Measurements from ENCODE around the gene ZNF543.

ZNF543 gene

DNA sequence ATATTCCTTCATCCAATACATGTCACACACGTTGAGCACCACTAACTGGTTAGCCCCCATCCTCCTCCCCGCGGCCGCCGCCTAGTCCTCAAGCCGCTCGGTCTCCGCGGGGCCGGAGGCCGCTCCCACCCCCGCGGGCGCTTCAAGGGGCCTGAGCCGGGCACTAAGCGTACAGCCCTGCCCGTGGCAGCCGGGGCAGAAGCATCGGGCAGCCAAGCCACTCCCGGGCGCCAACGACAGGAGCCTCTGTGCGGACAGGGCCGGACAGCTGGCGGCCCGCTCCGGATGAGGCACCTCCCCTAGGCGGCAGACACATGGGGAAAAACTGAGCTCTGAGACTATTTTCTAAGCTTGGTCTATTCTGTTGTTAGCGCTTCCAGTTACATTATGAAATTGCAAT lies 2.8 kb upstream of the ZNF543 start:
- TF ChIP-seq POLR2AphosphoS5 (IDR thresholded peaks at IDR 0.05; ENCODE audit: low read depth, low read length) = no peak
- TF ChIP-seq, protein P1, sequence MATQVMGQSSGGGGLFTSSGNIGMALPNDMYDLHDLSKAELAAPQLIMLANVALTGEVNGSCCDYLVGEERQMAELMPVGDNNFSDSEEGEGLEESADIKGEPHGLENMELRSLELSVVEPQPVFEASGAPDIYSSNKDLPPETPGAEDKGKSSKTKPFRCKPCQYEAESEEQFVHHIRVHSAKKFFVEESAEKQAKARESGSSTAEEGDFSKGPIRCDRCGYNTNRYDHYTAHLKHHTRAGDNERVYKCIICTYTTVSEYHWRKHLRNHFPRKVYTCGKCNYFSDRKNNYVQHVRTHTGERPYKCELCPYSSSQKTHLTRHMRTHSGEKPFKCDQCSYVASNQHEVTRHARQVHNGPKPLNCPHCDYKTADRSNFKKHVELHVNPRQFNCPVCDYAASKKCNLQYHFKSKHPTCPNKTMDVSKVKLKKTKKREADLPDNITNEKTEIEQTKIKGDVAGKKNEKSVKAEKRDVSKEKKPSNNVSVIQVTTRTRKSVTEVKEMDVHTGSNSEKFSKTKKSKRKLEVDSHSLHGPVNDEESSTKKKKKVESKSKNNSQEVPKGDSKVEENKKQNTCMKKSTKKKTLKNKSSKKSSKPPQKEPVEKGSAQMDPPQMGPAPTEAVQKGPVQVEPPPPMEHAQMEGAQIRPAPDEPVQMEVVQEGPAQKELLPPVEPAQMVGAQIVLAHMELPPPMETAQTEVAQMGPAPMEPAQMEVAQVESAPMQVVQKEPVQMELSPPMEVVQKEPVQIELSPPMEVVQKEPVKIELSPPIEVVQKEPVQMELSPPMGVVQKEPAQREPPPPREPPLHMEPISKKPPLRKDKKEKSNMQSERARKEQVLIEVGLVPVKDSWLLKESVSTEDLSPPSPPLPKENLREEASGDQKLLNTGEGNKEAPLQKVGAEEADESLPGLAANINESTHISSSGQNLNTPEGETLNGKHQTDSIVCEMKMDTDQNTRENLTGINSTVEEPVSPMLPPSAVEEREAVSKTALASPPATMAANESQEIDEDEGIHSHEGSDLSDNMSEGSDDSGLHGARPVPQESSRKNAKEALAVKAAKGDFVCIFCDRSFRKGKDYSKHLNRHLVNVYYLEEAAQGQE (IDR thresholded peaks at IDR 0.05; ENCODE audit: insufficient read depth in 1 of 2, low read depth in 2 of 2, low read length in 2 of 2) = no peak
- no peak for TF ChIP-seq TAF1 (IDR thresholded peaks at IDR 0.05; ENCODE audit: borderline replicate concordance, insufficient read depth, low read length)
- TF ChIP-seq SIN3A (IDR thresholded peaks at IDR 0.05; ENCODE audit: borderline replicate concordance, insufficient read depth, low read length) = no peak
- no peak for TF ChIP-seq FOXP2 (optimal IDR thresholded peaks at IDR 0.05; ENCODE audit: borderline replicate concordance, extremely low read depth, extremely low read length, insufficient read depth)

DNA sequence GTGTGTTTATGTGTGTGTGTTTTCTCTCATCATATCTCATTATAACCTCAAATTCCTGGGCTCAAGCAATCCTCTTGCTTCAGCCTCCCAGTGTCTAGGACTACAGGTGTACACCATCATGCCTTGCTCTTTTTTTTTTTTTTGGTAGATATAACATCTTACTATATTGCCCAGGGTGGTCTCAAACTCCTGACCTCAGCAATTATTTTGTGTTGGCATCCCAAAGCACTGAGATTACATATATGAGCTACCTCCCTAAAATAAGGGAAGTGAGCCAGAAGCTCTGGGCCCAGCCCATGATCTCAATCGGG lies 448 bp upstream of the ZNF543 start:
- TF ChIP-seq SIN3A (IDR thresholded peaks at IDR 0.05; ENCODE audit: borderline replicate concordance, insufficient read depth, low read length) (no peak), FOXP2 (optimal IDR thresholded peaks at IDR 0.05; ENCODE audit: borderline replicate concordance, extremely low read depth, extremely low read length, insufficient read depth) (no peak), TAF1 (IDR thresholded peaks at IDR 0.05; ENCODE audit: borderline replicate concordance, insufficient read depth, low read length) (no peak), POLR2AphosphoS5 (IDR thresholded peaks at IDR 0.05; ENCODE audit: low read depth, low read length) (no peak)
- TF ChIP-seq, protein P1 (IDR thresholded peaks at IDR 0.05; ENCODE audit: insufficient read depth in 1 of 2, low read depth in 2 of 2, low read length in 2 of 2) = no peak

DNA sequence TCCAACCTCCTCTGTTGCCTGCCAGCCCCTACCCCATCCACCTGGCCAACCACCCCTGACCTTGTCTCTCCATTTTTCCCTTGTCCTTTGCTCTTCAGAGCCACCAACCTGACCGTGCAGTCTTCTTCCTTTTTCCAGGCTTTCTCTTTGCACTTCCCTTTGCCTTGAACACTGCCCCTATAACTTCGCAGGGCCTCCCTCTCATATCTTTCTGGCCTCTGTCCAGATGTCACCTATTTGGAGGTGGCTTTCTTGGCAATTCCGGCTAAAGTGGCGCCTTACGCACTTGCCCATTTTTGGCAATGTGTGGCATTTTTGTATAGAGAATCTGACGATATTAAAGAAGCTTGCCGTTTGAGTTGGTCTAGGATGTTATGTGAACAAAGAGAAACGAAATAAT lies 844 bp downstream of the ZNF543 start:
- TF ChIP-seq, protein P1 (IDR thresholded peaks at IDR 0.05; ENCODE audit: insufficient read depth in 1 of 2, low read depth in 2 of 2, low read length in 2 of 2) = no peak
- no peak for TF ChIP-seq SIN3A (IDR thresholded peaks at IDR 0.05; ENCODE audit: borderline replicate concordance, insufficient read depth, low read length)
- TF ChIP-seq POLR2AphosphoS5 (IDR thresholded peaks at IDR 0.05; ENCODE audit: low read depth, low read length) = no peak
- no peak for TF ChIP-seq FOXP2 (optimal IDR thresholded peaks at IDR 0.05; ENCODE audit: borderline replicate concordance, extremely low read depth, extremely low read length, insufficient read depth)
- no peak for TF ChIP-seq TAF1 (IDR thresholded peaks at IDR 0.05; ENCODE audit: borderline replicate concordance, insufficient read depth, low read length)

DNA sequence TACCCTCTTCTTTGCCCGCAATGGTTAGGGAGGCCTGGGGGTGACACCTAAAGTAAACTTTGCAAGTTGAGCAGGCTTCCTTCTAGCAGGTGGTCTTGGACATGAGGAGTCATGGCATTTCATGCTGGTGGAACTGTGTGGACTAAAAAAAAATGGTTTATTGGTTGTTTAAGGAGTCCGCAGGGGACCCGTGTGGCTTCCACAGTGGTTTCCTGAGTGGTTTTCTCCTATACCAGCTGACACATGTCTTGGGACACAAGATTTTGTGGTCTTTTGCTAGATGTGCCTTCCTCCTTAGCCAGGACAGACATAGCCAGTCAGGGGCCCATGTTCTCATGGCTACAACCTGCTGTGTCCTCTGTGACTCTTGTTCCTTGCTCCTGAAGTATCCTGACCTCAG lies 1.5 kb downstream of the ZNF543 start:
- TF ChIP-seq TAF1 (IDR thresholded peaks at IDR 0.05; ENCODE audit: borderline replicate concordance, insufficient read depth, low read length) = no peak
- no peak for TF ChIP-seq POLR2AphosphoS5 (IDR thresholded peaks at IDR 0.05; ENCODE audit: low read depth, low read length)
- TF ChIP-seq FOXP2 (optimal IDR thresholded peaks at IDR 0.05; ENCODE audit: borderline replicate concordance, extremely low read depth, extremely low read length, insufficient read depth) = no peak
- TF ChIP-seq SIN3A (IDR thresholded peaks at IDR 0.05; ENCODE audit: borderline replicate concordance, insufficient read depth, low read length) = no peak
- TF ChIP-seq, protein P1 (IDR thresholded peaks at IDR 0.05; ENCODE audit: insufficient read depth in 1 of 2, low read depth in 2 of 2, low read length in 2 of 2) = no peak

DNA sequence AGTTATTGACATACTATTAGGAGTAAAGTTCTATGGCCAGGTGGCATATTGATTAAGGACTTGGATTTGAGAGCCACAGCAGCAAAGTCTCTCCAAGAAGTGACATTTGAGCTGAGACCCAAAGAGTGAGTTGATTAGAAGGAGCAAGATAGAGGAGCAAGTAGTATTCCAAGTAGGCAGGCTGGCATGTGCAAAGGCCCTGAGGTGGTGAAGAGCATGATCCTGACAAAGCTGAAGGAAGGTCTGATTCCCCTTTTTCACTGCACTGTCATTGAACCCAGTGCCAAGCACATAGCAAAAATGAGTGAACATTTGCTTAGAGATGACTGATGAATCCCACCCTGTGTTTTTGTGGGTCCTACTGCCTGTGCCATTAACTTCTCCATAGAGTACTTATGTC lies 4.7 kb downstream of the ZNF543 start:
- TF ChIP-seq FOXP2 (optimal IDR thresholded peaks at IDR 0.05; ENCODE audit: borderline replicate concordance, extremely low read depth, extremely low read length, insufficient read depth) = no peak
- TF ChIP-seq TAF1 (IDR thresholded peaks at IDR 0.05; ENCODE audit: borderline replicate concordance, insufficient read depth, low read length) = no peak
- no peak for TF ChIP-seq SIN3A (IDR thresholded peaks at IDR 0.05; ENCODE audit: borderline replicate concordance, insufficient read depth, low read length)
- TF ChIP-seq POLR2AphosphoS5 (IDR thresholded peaks at IDR 0.05; ENCODE audit: low read depth, low read length) = no peak
- TF ChIP-seq, protein P1 (IDR thresholded peaks at IDR 0.05; ENCODE audit: insufficient read depth in 1 of 2, low read depth in 2 of 2, low read length in 2 of 2) = no peak
